A204.1 (cell line): ENCODE measurements around the gene HPS1.

Experiments used
- FAIRE-seq: peaks from 2 replicates; lab custom pipeline; 2012; peaks lifted over from hg19 to GRCh38; lab: Jason Lieb, UNC

Gene HPS1

GRCh38 chr10:98411768-98412167 lies 35.0 kb downstream of the HPS1 start:
- FAIRE-seq: no peak

DNA sequence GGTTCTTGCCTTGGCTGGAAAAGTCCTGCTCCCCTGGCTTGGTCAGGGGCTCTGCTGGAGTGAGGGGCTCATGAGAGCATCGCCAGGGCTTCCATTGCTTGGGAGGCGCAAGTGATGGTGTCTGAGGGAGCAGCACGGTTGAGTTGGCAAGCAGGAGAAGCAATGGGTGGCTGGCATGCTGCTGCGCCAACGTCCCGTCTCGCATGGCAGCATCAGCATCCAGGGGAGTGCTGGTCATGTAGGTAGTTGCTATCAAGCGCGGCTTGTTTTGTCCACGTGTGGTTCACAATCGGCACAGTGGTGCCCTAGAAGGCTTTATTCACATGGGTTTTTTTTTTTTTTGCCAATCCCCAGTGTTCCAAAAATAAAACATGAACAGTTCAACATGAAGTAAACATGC lies 35.6 kb downstream of the HPS1 start:
- no peak for FAIRE-seq

DNA sequence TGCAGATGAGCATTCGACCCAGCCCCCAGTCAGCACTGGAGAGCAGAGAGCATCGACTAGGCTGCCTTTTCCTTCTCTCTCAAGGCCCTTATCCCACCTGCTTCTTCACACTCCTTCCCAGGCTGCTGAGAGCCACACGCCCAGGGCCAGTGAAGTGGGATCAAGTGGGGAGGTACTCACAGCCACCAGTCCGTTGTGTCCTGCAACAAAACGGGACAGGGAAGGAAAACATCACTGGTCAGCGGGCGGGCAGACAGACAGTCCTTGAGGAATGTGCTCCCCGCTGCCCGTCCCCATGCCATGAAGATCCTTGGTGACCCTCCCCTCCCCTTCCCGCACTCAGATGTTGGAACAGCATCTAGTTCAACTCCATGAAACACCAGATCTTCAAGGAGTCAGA lies 36.0 kb downstream of the HPS1 start:
- no peak for FAIRE-seq

- FAIRE-seq: no peak
Measured at GRCh38 chr10:98410135-98410743, 36.5 kb downstream of the HPS1 start.

DNA sequence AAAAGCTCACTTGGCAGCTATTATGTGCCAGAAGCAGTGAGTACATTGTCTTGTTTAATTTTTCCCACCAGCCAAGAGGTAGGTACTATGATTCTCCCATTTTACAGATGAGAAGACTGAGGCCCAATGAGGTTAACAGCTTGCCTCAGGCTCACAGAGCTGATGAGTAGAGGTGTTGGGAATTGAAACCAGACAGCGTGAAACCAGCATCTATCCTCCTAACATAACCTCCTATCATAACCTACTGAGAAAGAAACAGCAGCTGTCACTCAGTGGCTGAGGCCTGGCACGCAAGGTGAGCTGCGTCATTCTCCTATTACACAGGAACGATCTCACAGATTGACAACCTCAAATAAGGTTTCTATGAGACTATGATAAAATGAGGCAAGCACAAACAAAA lies 37.9 kb downstream of the HPS1 start:
- no peak for FAIRE-seq

DNA sequence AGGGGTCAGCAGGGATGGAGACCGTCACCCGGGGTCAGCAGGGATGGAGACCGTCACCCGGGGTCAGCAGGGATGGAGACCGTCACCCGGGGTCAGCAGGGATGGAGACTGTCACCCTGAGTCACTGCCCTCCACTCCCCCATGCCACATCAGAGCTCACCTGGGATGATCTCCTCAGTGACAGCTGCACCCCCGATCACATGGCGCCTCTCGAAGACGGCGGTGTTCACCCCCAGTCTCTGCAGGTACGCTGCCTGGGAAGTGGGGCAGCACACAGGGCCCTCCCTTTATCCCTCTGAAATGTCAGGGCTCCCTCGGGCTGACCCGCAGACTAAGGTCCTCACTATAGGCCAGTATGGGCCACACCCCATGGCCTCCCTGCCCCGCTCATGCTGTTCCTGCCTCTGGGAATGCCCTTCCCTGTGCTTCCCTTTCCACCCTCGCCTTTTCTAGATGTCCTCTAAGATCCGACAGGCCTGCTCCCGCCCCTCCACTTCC lies 38.9 kb downstream of the HPS1 start:
- no peak for FAIRE-seq

GRCh38 chr10:98407017-98407743 lies 39.6 kb downstream of the HPS1 start:
- no peak for FAIRE-seq

GRCh38 chr10:98405422-98405821 lies 41.3 kb downstream of the HPS1 start:
- no peak for FAIRE-seq

- FAIRE-seq: no peak
Measured at GRCh38 chr10:98404571-98405359, 42.0 kb downstream of the HPS1 start.

GRCh38 chr10:98403812-98404504 lies 42.8 kb downstream of the HPS1 start:
- no peak for FAIRE-seq

GRCh38 chr10:98402931-98403718 lies 43.6 kb downstream of the HPS1 start:
- FAIRE-seq: no peak

DNA sequence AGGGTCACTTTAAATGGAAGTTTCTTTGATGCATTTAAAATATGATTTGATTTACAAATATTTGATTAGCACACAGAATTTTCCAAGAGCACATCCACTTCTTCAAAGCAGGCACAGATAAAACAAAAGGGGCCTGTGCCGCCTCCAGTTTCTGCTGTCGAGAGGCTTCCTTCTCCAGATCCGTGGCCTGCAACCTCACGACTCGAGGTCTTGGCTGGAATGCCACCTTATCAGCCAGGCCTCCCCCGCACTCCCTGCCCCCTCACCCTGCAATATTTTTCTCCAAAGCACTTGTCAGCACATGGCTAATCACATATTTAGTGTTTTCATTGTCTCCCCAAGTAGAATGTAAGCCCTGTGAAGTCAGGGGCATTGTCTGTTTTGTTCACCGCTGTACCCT lies 44.3 kb downstream of the HPS1 start:
- no peak for FAIRE-seq

DNA sequence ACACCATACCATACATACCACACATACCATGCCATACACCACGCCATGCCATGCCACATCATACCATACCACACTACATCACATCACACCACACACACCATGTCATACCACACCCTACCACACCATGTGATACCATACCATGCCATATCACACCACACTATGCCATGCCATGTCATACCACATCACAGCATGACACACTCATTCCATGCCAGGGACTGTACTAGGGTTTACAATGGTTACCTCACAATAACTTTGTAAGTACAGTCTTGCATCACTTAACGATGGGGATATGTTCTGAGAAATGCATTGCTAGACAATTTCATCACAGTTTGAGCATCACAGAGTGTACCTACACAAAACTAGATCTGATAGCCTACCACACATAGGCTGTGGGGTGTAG lies 46.3 kb downstream of the HPS1 start:
- no peak for FAIRE-seq

DNA sequence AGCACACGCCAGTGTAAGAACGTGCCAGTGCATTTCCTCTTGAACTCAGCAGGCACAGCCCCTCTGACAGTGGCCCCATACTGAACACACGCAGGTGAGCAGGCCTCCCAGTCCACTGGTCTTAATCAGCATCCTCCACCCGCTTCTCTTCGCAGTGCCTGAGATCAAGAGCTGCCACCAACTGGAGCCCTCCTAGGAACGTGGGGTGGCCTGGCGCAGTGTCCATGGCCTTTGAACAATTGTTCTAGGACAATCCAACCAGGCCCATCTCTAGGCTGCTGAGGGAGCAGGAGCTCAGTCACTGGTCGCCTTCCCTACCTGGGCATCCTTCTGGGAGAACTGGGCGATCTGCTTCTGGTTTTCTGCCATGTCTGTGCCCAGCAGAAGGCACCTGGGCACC lies 47.0 kb downstream of the HPS1 start:
- FAIRE-seq: no peak

DNA sequence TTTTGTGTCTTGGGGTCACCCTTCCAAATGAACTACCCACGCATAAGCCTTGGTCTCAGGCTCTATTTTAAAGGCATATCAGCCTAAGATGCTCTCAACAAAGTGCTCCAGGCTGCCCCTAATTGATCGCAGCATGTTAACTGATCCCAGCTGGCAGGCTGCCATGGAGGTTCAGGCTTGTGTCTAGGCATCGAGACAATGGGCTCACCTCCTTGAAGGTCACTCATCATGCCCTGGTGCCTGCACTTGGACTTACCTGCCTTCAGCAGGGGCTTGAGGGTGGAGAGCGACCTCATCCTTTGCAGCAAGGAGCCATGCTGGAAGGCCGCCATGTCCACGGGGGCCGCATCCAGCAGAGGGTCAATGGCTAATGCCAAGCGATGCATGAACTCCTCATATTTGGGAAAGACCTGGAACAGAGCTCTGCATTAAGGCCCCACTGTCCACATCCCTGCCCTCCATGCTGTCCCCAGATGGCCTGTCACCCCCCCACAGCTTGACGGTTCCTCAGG lies 49.6 kb downstream of the HPS1 start:
- FAIRE-seq: no peak

DNA sequence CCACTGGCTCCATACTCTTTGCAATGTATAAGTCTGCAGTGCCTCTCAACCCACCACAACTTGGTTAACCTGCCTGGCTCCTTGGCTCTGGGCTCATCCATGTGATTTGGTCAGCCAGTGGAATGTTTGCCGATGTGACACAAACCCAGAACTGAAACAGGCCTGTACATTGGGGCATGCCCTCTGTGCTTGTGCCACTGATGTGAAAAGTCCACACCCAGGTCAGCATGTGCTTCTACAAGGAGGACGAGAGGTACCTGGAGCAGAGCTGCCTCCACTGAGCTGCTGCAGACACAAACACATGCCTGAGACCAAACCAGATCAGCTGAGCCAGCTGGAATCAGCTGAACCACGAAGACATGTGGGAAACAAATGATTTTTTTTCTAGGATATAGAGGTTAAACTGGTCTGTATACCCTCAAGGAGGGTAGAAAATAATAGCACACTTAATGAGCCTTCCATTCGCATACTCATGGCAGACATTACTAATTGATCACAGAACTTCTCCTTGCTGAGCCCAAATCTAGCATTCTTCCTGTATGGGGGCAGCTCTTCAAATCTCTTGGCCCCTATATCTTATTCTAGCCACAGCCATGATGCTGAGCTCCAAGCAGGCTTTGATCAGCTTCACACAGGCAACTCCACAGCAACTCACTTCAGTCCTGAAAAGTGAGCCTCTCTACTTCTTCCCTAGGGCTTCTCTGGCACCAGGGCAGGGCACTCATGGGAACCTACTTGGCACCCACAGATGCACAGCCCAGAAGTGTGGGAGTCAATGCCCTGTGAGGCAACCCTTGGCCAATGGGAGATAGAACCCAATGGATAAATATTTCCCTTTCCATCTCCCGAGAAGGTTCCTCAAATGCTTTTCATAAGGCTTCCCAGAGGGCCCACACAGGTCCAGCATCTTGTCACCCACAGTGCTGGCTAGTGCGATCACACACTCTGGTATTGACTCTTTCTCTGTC lies 50.4 kb downstream of the HPS1 start:
- no peak for FAIRE-seq

DNA sequence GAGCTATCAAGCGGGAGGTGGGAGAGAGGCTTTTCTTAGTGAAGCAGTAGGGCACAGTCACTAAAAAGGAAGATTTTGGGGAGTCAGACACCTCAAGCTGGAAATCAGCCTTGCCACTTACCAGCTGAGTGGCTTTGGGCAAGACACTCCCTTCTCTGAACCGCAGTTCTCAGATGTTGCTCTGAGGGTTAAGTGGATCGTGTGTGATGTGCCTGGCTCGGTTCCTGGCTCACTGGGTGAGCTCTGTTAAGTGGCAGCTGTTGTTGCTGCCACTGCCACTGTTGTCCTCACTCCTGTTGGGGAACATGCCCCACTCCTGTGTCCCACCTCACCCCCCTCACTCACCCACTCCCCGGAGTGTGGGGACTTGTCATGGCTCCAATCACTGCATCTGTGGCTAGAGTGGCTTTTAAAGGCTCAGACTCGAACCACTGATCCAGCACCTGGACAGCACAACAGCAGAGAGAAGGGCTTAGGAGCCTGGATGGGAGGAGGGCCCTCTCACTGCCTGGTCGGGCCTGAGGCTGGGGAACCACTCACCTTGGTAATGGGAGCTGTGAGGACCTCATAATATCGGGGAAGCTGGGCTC lies 51.8 kb downstream of the HPS1 start:
- FAIRE-seq: no peak

DNA sequence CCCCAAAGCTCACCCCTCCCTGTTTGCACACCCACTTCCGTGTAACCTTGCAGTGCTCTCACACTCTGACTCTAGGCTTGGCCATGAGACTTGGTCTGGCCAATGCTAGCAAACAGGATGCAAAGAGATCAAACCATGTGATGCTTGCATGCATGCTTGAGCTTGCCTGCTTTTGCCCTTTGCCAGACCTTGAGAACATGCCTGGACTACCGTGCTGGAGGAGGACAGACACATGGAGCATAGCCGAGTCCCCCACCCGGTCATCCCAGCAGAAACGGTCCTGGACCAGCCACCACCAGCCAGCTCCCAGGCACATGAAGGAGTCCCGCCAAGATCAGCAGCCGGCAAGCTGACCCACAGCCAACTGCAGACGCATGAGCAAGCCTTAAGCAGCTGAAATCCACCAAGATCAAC lies 55.1 kb downstream of the HPS1 start:
- FAIRE-seq: no peak

- no peak for FAIRE-seq
Measured at GRCh38 chr10:98391065-98391464, 55.7 kb downstream of the HPS1 start.

- no peak for FAIRE-seq
Measured at GRCh38 chr10:98390406-98390805, 56.3 kb downstream of the HPS1 start.
